NCI-H2227 treated with DMSO at 0.1 percent for 48 hours (cell line): ENCODE results near the gene STIMATE.

ENCODE experiments used
- DNase-seq: peaks from one replicate; lab custom pipeline; 2025; lab: John Stamatoyannopoulos, UW

STIMATE gene

DNA sequence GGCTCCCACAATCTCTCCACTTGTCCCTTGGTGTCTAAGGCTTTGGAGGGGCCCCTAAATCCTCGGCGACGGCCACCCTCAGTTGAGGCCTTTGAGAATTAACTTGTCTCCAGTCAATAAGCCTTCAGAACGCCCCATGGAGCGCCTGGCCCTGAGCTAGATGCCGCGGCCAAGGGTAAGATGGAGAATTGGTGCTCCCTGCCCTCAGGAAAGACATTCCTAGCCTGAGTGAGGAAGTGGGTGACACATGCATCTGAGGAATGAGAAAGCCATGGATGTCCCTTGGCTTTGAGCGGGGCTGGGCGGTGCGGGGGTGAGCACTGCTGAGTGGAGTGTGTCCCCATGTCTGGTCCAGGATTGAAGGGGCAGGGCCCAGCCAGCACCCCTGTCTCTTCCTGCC is 80.1 kb downstream of the STIMATE start:
- DNase-seq: no peak

DNA sequence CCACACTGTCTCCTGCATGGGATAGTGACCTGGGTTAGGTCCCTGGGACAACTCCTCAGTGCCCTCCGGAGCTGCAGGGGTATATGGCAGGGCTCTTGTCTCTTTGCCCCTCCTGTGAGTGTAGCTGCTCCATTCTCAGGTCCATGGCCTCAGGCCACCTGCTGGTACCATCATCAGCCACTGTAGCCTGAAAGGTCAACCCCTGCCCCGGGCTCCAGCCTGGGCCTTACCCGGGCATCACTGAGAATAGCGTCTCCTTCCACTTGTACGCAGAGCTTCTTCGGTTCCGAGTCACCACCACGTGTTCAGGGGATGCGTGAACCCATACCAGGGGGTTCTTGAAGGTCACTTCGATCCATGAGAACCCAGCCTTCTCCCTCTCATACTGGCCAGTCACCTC is 80.7 kb downstream of the STIMATE start:
- no peak for DNase-seq

DNA sequence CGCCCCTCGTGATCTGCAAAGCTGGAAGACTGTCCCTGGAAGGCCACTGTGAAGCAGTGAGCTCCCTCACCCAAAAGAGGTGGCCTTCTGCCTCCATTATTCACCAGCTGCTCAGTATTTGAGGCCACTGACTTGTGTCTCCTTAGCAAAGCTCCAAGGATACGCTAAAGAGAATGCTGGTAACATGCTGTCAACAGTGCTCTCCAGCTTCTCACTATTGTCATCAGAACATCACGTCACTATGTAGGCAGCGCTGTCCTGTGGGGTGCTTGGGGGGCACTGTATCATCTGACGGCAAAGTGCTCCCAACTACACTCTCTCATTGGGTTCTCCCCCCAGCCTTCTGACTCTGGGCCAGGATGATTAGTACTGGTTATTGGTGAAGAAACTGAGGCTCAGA is 81.1 kb downstream of the STIMATE start:
- DNase-seq: no peak

DNA sequence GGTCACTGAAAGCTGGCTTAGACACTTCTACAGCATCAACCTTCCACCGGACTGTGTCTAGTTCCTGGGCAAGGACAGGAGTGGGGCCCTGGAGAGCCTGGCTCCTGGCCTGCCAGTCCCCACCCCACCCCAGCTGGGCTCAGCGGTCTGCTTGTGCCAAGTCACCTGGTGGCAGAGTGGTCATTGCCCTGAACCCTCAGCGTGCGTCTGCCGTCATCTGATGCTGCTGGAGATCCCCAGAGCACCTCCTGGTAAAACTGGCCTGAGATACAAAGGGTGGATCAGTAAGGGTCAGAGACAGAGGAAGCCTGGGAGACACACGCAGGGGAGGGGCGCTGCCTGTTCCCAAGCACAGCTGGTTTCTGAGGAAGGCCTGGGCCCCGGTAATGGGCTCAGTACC is 83.5 kb downstream of the STIMATE start:
- DNase-seq: no peak

DNA sequence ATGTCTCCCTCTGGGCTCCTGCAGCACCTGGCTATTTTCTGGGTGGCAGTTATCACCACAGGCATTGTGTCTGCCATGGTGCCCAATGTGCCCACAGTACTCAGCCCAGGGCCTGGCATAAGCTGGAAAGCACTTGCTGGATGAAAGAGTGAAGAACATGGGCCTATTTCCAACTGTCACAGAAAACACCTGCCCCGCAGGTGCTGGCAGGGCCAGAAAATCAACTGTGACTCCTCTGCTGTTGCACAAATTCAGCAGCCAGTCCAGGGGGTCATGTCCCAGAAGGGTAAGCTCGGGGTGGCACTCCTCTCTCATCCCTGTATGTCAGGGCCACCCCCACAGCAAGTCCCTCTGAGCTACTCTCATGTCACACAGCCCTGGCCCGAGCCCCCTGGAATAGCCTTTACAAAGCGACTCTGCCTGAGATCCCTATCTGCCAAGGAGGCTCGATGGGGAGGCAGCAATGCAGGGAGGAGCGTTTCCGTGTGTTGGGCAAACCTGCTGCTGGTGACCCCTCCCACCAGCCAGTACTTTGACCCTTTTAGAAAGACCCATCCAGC is 85.8 kb downstream of the STIMATE start:
- no peak for DNase-seq

DNA sequence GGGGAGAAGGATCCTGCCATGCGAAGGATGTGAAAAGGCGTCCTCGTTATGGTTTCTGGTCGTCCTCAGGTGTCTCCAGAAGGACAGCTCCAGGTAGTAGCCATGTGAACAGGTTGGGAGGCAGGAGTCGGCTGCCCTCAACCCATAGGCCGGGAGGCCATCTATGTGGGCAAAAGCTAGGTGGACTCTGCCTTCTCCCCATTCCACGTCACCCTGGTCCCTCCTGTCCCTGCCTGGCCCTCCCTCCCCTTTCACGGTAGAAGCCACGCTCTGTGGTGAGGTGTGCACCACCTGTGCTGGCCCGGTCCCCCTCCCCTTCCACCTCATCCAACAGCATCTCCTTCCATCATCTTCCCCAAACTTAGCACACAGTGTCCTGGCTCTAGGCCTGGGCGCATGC is 86.4 kb downstream of the STIMATE start:
- DNase-seq: no peak

DNA sequence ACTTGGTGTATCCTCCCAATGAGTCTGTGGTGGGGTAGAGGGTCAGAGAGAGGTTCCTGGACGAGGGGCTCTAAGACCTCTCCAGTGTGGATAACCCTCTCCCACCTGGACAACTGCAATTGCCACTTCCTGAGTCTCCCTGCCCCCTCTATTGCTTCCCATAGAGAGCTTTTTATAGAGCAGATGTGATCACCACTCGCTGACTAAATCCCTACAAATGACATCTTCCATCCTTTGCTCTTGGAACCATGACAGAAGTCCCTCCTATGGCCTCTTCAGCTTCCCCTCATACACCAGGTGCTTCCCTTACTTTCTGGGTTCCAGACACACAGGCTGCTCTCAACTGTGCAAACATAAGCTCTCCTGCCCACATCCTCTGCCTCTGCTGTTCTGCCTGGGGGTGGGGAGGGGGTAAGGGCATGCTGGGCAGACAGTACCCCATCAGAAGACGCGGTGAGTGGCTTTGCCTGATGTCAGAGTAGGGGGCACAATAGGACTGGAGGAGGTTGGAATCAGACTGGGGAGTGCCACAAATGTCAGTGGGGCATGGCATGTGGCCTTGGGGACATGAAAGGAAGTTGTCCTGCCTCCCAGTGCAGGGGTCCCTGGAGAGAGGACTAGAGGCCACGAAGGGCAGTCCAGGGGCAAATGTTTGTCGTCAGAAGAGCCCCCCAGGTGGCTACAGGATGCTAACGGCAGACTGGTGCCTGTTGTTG is 87.5 kb downstream of the STIMATE start:
- DNase-seq: no peak

DNA sequence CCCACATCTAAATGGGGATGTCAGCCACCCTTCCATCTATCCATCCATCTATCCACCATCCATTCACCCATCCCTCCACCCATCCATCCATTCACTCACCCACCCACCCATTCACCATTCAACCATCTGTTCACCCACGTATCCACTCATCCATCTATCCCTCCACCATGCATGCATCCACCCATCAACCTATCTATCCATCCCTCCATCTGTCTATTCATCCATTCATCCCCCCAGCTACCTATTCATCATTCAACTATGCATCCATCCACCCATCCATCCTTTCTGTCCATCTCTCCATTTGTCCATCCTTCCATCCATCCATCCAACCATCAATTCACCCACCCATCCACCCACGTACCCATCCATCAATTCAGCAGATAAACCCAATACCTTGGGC is 88.2 kb downstream of the STIMATE start:
- DNase-seq: no peak

DNA sequence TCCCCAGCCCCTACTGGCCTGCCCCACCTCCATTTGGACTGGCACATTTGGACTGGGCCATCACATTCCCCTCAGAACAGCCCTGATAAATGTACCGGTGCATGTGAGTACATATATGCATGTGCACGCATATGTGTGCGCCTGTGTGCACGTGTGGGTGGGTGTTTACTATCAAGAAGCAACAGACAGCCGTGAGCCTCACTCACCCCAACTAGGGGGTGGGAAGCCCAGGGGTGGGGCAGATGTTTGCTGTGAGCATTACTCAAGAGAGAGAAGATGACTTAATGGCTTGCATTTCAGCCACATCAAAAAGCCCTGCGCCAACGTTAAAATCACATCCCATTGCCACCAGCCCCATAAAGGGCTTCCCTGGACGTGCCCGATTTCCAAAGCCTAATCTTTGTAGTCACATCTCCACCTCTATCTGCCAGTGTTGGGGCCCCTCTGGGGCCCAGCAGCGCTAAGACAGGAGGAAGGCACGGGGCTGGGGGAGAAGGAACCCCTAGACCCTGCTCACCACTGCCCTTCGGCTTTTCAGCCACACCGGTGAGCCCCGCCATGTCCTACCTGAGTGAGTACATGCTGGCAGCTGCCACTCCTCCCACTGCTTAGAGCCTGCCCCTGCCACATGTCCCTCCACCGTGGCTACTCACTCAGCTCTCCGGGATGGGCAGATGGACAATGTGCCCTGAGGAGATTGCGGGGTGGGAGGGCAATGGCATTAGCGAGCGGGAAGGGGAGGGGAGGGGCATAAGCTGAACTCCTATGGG is 91.9 kb downstream of the STIMATE start:
- no peak for DNase-seq

DNA sequence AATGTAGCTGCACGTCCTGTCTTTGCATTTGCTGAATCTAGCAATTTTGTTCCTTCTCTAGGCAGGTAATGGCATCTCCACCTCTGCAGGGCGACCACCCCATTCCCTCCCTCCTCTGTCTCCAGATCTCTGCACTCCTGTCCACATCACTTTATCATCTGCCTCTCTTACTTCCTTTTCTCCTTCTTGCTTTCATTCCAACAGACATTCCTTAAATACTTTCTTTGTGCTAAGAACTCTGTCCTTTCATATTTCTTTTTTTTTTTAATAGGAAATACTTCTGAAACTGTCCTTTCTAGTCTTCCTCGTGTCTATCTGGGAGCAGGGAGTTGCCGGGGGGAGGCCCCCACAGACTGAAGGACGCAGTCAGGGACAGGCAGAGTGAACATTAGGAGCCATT is 95.5 kb downstream of the STIMATE start:
- no peak for DNase-seq

DNA sequence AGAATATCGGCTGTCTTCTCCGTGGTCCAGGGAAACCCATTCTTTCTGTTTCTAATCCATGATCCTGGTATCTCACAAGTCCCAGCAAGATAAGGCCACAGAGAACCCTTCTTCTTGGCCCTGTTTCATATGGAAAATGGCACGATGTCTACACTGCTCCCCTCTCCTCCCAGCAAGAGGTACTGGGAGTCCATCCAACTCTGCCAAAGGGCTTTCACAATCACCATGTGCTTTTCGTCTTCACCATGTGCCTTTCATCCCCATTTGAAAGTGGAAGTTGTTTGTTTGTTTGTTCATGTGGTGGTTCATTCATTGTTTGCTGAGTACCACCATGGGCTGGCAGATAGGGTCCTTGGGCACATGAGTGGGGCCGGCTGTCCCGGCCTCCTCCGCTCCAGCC is 97.3 kb downstream of the STIMATE start:
- no peak for DNase-seq

DNA sequence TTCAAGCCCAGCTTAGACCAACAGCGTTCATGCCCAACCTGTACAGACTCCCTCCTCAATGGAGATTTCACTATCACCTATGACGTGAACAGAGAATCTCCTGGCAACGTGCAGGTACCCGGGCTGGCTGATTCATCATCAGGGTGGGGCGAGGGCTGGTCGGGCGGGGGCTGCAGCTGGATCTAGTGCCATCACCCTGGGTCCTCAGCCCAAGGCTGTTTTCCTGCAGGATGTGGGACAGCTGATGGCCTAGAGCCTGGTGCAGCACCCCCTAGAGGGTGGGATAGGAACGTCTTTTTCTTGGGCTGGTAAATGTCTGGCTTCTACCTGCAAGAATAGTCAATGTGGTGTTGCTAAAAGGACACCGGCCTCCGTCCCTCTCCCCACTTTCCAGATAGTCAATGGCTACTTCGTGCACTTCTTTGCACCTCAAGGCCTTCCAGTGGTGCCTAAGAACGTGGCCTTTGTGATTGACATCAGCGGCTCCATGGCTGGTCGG is 98.3 kb downstream of the STIMATE start:
- no peak for DNase-seq

DNA sequence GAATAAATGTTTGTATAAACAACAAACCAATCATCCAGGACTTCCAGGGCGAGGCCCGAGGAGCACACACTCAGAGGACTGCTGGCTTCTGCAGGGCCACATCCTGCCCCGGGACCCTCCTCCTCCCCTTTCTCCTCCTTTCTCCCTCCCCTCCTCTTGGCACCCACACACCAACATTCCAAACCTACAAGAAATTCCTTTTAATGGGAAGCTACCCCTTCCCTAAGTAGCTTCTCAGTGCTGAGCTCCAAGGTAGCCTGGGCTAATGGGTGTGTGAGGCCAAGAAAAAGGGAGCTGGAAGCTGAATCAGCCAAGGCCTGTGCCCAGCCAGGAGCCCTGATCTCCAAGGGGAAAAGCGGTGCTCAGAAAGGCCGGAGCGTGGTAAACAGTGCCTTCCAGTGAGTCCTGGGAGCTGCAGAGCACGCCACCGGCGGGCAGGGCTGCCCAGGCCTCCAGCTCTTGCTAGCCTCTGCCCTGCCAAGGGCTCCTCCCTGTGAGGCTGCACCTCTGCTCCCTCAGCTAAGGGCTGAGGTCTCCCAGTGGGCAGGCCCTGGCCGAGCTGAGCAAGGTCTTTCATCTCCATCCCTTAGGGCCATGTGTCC is 98.9 kb downstream of the STIMATE start:
- DNase-seq: no peak

DNA sequence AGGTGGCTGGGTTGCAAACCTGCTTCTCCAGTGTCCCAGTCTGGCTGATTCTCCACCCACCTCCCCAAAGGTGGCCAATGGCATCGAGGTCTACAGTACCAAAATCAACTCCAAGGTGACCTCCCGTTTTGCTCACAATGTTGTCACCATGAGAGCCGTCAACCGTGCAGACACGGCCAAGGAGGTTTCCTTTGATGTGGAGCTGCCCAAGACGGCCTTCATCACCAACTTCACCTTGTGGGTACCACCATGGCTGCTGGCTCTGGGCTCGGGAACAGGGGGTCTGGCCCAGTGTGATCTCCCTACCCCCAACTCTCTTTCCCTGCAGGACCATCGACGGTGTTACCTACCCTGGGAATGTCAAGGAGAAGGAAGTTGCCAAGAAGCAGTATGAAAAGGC is 100.9 kb downstream of the STIMATE start:
- DNase-seq: no peak

DNA sequence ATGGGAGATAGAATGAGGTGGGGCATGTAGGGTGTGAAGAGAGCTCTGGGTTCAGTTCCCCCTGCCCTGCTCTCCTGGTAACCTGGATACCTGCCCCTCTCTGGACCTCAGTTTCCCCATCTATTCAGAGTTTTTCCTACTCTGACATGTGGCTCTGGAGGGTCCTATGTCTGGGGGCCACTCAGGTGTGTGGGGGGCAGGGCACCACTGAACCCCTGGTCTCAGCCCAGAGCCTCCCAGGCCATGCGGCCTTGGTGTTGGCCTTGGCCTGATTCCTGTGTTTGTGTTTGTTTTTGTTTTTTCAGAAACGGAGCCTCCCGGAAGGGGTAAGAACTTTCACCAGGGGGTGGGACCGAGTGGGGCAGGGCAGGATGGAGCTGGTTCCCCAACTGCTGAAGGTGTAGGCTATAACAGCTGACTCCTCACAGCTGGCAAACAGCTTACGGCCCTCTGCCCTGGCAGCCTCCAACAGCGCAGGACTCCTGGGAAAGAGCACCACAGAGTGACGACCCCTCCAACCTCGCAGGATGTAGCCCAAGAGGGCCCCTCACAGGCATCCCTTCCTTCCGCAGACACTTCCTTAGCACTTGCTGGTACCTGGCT is 101.9 kb downstream of the STIMATE start:
- DNase-seq: no peak

DNA sequence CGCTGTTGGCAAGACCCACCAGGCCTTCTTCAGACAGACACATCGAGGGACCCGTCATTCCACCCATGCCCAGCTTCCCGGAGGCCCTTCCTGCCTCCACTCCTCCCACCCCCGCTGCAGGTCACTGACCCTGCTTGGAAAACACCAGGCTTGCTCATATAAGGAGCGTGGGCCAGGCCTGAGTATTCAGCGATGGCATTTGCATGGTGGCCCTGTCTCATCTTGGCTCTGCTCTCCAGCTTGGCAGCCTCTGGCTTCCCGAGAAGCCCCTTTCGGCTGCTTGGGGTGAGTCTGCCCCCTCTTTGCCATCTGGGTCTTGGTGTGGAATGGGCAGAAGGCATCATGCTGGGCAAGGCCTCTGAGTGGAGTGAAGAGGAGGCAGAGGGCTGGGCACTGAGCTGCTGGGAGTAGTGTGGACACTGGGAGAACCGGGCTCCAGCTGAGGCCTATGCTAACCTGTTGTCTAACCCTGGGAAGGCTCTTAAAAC is 102.7 kb downstream of the STIMATE start, which contains the start of gene ITIH3:
Gene ITIH3, plus strand, starts transcription at position 185 of the 488 bp plus-strand sequence. Its CDS starts 8 bp downstream, at position 193.
- DNase-seq: no peak

DNA sequence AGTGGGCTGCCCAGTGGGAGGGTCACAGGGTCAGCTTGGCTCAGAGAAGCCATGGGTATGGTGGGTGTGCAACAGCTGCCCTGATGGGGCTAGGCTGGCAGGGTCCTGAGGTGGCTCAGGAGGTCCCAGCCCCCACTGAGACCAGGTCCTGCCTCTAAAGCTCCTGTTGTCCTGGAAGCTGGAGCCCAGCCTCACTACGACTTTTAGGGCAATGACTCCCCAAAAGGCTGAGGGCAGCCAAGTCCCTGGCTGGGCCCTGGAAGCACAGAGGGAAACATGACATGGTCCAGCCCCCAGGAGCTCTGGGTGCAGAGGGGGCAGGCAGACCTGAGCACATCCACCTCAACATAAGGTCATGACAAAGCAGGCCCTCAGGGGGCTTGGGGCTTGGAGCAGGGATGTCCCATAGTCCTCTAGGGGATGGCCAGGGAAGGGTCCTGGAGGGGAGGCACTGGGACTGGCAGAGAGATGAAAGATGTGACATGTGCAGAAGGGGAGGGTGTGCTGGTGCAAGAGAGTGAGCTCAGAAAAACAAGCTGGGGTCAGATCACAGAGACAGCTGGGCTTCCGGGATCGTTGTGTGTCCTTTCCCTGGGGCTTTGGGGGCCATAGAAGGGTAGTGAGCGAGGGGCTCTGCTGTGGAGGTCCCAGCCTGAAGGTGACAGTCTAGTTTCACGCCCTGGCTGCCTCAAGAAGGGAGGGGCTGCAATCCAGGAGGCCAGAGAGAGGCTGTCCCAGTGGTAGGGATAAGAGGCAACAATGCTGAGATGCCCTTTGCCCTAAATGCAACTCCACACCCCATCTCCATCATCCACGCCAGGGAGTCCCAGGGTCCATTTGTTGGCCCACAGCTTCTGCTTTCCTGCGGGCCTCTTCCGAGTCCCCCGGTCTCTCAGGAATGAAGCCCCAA is 103.4 kb downstream of the STIMATE start:
- no peak for DNase-seq

DNA sequence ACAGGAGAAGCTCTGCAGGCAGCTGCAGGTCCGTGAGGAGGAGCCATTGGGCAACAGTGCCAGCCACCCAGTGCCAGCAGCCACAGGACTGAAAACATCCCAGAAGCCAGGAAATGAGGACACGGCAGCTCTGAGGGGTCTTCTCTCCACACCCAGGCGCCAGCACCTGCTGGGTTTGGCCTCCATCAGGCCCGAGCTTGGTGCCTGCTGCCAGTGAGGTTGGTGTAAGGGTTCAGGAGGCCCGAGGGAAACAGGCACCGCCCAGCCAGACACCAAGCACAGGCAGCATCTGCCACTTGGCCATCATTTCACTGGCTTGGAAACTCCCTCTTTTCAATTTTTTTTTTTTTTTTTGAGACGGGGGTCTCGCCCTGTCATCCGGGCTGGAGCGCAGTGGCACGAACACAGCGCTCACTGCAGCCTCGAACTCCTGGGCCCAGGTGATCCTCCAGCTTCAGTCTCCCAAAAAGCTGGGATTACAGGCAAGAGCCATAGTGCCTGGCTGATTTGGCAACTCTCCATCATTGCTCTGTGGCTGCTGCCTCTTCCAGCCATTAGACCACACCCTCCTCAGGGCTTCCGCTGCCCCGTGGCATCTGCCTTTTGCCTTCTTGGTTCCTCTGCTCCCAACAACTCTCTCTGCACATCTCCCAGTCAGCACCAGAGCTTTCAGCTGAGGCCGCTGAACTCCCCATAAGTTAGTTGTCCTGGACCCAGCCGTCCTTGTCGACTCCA is 104.2 kb downstream of the STIMATE start:
- DNase-seq: no peak

DNA sequence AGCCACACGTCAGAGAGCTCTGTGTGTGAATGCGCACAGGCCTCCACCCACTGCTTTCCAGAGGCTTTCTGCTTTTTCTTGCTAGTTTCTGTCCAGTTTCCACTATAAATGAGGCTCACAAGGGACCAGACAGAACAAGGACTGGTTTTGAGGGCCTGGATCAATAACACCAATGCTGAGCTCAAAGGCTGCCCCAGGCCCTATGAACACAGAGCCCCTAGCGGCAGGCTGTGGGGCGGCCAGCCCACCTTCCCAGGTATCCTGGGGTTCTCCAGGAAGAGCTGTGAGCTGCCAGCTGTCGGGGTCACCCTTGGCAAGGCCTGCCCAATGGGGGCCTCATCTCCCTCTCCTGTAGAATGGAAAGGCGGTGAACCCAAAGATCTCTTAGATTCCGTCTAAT is 104.9 kb downstream of the STIMATE start:
- no peak for DNase-seq

DNA sequence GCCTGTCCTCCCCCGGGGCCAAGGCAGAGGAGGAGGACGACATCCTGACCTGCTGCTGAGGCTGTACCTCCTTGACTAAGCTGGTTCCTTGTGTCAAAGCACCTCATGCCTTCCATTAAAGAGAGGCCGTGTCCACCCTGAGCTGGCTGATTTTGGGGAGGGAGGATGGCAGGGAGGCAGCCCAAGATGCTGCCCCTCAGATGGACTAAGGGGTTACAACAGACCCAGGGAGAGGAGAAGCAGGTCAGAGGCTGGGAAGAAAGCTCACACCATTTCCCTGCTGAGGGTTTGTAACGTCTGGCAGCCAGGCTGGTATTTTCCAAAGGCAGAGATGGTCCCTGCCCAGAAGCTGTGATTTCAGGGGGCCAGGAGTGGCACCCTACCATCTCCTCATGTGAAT is 105.4 kb downstream of the STIMATE start:
- DNase-seq: no peak
